HG03135 (cell line): ENCODE measurements around the gene RNF4.
"Not testable (repeated sequence)": the region's sequence is repeated elsewhere in the genome, so short reads cannot be mapped to it uniquely, and the experiment has no call there.

Source experiments
- ATAC-seq: cut with Tn5 transposase; IDR thresholded peaks from one replicate; pipeline ENCODE4 v1.9.1; 2021; ENCODE audit warnings: mild to moderate bottlenecking, moderate library complexity; ENCODE audit not compliant: unreplicated experiment

The RNF4 gene

GRCh38 chr4:2468456-2469191 is at the start of gene RNF4:
RNF4 (plus strand) TSS chr4:2469106; CDS start chr4:2490494, 21,388 bp downstream.
- peak; percentile 77 for ATAC-seq

GRCh38 chr4:2419814-2420213 is 49.1 kb upstream of the RNF4 start:
- ATAC-seq: no peak

- ATAC-seq: no peak
These were observed 47.0 kb upstream of the RNF4 start for GRCh38 chr4:2421928-2422327.

GRCh38 chr4:2423066-2423465 is 45.8 kb upstream of the RNF4 start:
- no peak for ATAC-seq

GRCh38 chr4:2423695-2424094 is 45.2 kb upstream of the RNF4 start:
- ATAC-seq: no peak

GRCh38 chr4:2424581-2424980 is 44.3 kb upstream of the RNF4 start:
- no peak for ATAC-seq

- ATAC-seq: no peak
These were observed 43.4 kb upstream of the RNF4 start for GRCh38 chr4:2425386-2426068.

- no peak for ATAC-seq
These were observed 42.9 kb upstream of the RNF4 start for GRCh38 chr4:2426069-2426397.

- ATAC-seq: no peak
These were observed 42.1 kb upstream of the RNF4 start for GRCh38 chr4:2426711-2427275.

GRCh38 chr4:2427383-2428334 is 41.2 kb upstream of the RNF4 start:
- ATAC-seq: no peak

- ATAC-seq: no peak
These were observed 40.3 kb upstream of the RNF4 start for GRCh38 chr4:2428496-2429213.

GRCh38 chr4:2429945-2430757 is 38.8 kb upstream of the RNF4 start:
- ATAC-seq: not testable (repeated sequence)

GRCh38 chr4:2432004-2432403 is 36.9 kb upstream of the RNF4 start:
- ATAC-seq: no peak

GRCh38 chr4:2432991-2433530 is 35.8 kb upstream of the RNF4 start:
- no peak for ATAC-seq

- ATAC-seq: no peak
These were observed 35.1 kb upstream of the RNF4 start for GRCh38 chr4:2433609-2434350.

- ATAC-seq: no peak
These were observed 34.5 kb upstream of the RNF4 start for GRCh38 chr4:2434420-2434819.

GRCh38 chr4:2436301-2436700 is 32.6 kb upstream of the RNF4 start:
- ATAC-seq: no peak

GRCh38 chr4:2436761-2437474 is 32.0 kb upstream of the RNF4 start:
- ATAC-seq: no peak
